ENCODE results near the gene ERBB4. TPM values are rescaled to one million over a fixed set of nuclear protein-coding genes. Genes with fewer than 3 reads are reported as not detected.

The ERBB4 gene
- total RNA-seq, 1 donor from 2014 or later = 1.7 TPM

DNA sequence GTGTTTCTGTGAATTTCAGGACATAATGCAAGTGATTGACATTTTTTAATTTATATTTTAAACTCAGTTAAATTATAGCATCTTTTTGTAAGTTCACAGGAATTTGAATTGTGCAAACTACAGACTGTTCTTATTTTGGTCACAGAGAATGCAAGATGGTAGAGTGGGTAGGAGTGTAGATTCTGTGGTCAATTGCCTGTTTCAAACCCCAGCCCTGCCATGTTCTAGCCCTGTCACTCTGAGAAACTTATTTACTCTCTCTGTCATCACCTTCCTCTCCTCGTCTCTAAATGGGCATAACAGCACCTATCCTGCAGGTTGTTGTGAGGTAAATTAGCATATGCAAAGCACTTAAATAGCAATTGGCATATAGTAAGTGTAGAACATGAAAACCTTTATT, 1102.4 kb downstream of the ERBB4 start:
- no peak overlapping the region for H3K27ac ChIP-seq
- TF ChIP-seq, protein P1, sequence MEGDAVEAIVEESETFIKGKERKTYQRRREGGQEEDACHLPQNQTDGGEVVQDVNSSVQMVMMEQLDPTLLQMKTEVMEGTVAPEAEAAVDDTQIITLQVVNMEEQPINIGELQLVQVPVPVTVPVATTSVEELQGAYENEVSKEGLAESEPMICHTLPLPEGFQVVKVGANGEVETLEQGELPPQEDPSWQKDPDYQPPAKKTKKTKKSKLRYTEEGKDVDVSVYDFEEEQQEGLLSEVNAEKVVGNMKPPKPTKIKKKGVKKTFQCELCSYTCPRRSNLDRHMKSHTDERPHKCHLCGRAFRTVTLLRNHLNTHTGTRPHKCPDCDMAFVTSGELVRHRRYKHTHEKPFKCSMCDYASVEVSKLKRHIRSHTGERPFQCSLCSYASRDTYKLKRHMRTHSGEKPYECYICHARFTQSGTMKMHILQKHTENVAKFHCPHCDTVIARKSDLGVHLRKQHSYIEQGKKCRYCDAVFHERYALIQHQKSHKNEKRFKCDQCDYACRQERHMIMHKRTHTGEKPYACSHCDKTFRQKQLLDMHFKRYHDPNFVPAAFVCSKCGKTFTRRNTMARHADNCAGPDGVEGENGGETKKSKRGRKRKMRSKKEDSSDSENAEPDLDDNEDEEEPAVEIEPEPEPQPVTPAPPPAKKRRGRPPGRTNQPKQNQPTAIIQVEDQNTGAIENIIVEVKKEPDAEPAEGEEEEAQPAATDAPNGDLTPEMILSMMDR (IDR thresholded peaks at IDR 0.05) = no peak
- H3K9me3 ChIP-seq = no peaks in the 10 kb centered on the region
- intact Hi-C loops (cut with DNase I) = no loop called here
- H3K36me3 ChIP-seq = no peaks in the 10 kb centered on the region
- H3K4me3 ChIP-seq = no peak overlapping the region
- DNase-seq (ENCODE audit: low spot score in 2 of 2) = no peak
- H3K4me1 ChIP-seq = no peaks in the 10 kb centered on the region
- H3K27me3 ChIP-seq = no peaks in the 10 kb centered on the region

DNA sequence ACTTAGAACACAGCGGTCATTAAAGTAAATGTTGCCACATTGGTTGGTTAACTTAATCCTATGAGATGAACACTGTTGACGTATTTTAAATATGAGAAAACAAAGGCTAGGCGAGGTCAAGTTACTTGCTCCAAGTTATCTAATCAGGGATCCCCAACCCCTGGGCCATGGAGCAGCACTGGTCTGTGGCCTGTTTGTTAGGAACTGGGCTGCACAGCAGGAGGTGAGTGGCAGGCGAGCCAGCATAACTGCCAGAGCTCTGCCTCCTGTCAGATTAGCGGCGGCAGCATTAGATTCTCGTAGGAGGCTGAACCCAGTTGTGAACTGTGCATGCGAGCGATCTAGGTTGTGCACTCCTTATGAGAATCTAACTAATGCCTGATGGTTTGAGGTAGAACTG, 1103.3 kb downstream of the ERBB4 start:
- Histone ChIP-seq H3K4me1 (no peaks in the 10 kb centered on the region), H3K27me3 (no peaks in the 10 kb centered on the region), H3K36me3 (no peaks in the 10 kb centered on the region), H3K4me3 (no peak overlapping the region), H3K9me3 (no peaks in the 10 kb centered on the region), H3K27ac (no peak overlapping the region)
- intact Hi-C loops (cut with DNase I) = no loop called here
- TF ChIP-seq, protein P1 (IDR thresholded peaks at IDR 0.05) = no peak
- DNase-seq (ENCODE audit: low spot score in 2 of 2) = no peak

DNA sequence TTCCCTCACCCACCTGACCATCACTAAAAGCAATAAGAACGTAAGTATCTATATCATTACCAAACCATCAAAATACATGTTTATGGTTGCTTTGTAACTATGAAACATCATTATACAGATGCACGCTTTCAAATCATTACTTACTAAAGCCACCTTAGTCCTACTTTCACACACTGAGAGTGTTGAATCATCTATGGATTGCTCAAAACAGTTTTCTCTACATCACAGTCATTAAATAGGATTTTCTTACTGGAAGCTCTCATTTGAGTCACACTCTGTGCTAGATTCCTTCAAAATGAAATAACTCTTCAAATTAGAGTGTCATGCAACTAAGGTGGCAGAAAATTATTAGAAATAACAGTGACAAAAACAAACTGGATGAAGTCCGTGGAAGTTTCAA, 1103.8 kb downstream of the ERBB4 start:
- DNase-seq (ENCODE audit: low spot score in 2 of 2) = no peak
- intact Hi-C loops (cut with DNase I) = no loop called here
- no peak overlapping the region for H3K4me3 ChIP-seq
- H3K4me1 ChIP-seq = no peaks in the 10 kb centered on the region
- TF ChIP-seq, protein P1 (IDR thresholded peaks at IDR 0.05) = no peak
- no peaks in the 10 kb centered on the region for H3K36me3 ChIP-seq
- H3K9me3 ChIP-seq = no peaks in the 10 kb centered on the region
- no peaks in the 10 kb centered on the region for H3K27me3 ChIP-seq
- H3K27ac ChIP-seq = no peak overlapping the region

DNA sequence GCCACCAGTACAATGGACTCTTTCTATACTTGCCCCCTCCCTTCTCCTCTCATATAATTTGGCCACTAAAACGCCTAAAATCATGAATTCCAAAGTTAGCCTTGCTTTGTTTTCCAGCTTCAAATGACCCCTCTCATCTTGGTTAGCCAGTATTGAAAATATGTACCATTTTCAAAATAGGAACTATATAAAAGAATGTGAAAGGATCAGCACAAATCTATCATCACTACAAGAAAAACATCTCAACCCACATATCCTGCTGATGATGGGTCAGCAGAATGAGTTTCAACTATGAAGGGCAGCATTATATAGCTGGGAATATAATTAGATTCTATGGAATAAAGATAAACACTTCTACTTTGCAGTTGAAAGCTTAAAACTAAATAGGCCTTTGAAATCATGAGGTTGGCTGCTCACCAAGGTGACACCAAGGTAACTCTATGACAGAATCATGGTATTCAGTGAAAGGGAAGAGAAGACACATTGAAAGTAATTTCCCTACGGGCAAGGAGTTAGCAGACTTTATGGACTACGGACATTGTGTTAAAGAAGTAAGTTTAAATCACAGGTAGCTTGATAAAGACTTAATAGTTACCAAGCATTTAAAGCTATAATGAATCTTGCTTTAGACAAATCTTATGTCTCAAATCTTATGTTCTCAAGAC, 1109.2 kb downstream of the ERBB4 start:
- TF ChIP-seq, protein P1 (IDR thresholded peaks at IDR 0.05) = no peak
- intact Hi-C loops (cut with DNase I) = no loop called here
- no peak overlapping the region for H3K27ac ChIP-seq
- H3K4me3 ChIP-seq = no peak overlapping the region
- DNase-seq (ENCODE audit: low spot score in 2 of 2) = no peak
- H3K9me3 ChIP-seq = no peaks in the 10 kb centered on the region
- H3K27me3 ChIP-seq = no peaks in the 10 kb centered on the region
- no peaks in the 10 kb centered on the region for H3K36me3 ChIP-seq
- no peaks in the 10 kb centered on the region for H3K4me1 ChIP-seq

DNA sequence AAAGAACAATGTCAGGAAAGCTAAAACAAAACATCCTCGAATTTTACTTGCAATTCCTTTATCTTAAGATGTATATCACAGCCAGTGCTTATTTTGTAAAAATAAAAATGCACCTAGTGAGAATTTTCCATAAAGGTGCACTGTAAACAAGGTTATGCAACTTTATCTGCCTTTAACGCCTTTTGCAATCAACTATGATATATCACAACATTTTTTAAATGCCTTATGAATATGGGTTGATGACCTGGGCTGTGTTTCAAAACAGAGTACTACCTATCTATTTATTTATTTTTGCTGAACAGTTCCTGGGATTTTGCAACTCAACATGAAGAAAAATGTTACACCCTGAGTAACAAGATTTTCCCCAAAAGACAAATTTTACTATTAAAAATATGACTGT, 1112.4 kb downstream of the ERBB4 start:
- Histone ChIP-seq H3K4me1 (no peaks in the 10 kb centered on the region), H3K27me3 (no peaks in the 10 kb centered on the region), H3K9me3 (no peaks in the 10 kb centered on the region), H3K4me3 (no peak overlapping the region), H3K36me3 (no peaks in the 10 kb centered on the region), H3K27ac (no peak overlapping the region)
- intact Hi-C loops (cut with DNase I) = no loop called here
- TF ChIP-seq, protein P1 (IDR thresholded peaks at IDR 0.05) = no peak
- no peak for DNase-seq (ENCODE audit: low spot score in 2 of 2)

DNA sequence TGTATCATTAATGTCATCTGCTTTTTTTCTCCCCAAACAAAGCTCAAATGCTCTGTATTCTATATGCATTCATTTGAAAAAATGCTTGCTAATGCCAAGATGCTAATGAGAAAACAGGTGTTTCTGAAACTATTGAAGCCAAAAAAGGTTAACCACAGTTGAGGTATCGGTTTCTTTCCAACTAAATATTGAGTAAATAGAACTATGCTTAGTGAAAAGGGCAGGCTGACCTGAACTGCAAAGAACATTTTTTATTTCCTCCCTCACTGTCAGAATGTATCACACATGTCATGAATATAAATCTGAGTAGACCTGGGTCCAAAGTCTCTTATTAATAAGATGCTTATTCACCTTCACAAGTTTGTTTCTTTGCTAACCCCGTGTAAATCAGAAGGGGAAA, 1115.6 kb downstream of the ERBB4 start:
- Histone ChIP-seq H3K27me3 (no peaks in the 10 kb centered on the region), H3K27ac (no peak overlapping the region), H3K4me3 (no peak overlapping the region), H3K36me3 (peaks cover 0 to 4% of the 10 kb centered on the region in 2 donors), H3K9me3 (no peaks in the 10 kb centered on the region), H3K4me1 (no peaks in the 10 kb centered on the region)
- TF ChIP-seq, protein P1 (IDR thresholded peaks at IDR 0.05) = no peak
- intact Hi-C loops (cut with DNase I) = no loop called here
- no peak for DNase-seq (ENCODE audit: low spot score in 2 of 2)
